SW480 (cell line): Measurements from ENCODE around the gene HS3ST3B1.

ENCODE experiments used
- DNase-seq: peaks from one replicate; pipeline ENCODE4 v3.0.0-alpha.2; 2016; ENCODE audit warnings: low spot score

The HS3ST3B1 gene

GRCh38 chr17:14303343-14304221 lies 2.7 kb downstream of the HS3ST3B1 start:
- DNase-seq: no peak

GRCh38 chr17:14304222-14304772 lies 3.4 kb downstream of the HS3ST3B1 start:
- DNase-seq: no peak

- DNase-seq: no peak
These were observed 4.1 kb downstream of the HS3ST3B1 start for GRCh38 chr17:14304773-14305517.

GRCh38 chr17:14305785-14306496 lies 5.1 kb downstream of the HS3ST3B1 start:
- DNase-seq: no peak

GRCh38 chr17:14306596-14306995 lies 5.7 kb downstream of the HS3ST3B1 start:
- no peak for DNase-seq

GRCh38 chr17:14307560-14308024 lies 6.7 kb downstream of the HS3ST3B1 start:
- DNase-seq: no peak

- DNase-seq: no peak
These were observed 7.7 kb downstream of the HS3ST3B1 start for GRCh38 chr17:14308636-14308964.

GRCh38 chr17:14308965-14309879 lies 8.3 kb downstream of the HS3ST3B1 start:
- peak; percentile 95 for DNase-seq

GRCh38 chr17:14310101-14310500 lies 9.2 kb downstream of the HS3ST3B1 start:
- DNase-seq: no peak

- no peak for DNase-seq
These were observed 9.7 kb downstream of the HS3ST3B1 start for GRCh38 chr17:14310605-14311004.

GRCh38 chr17:14311186-14311705 lies 10.4 kb downstream of the HS3ST3B1 start:
- no peak for DNase-seq

GRCh38 chr17:14311981-14312380 lies 11.1 kb downstream of the HS3ST3B1 start:
- DNase-seq: no peak

GRCh38 chr17:14312522-14312921 lies 11.6 kb downstream of the HS3ST3B1 start:
- no peak for DNase-seq

- no peak for DNase-seq
These were observed 15.4 kb downstream of the HS3ST3B1 start for GRCh38 chr17:14316126-14316832.

GRCh38 chr17:14317383-14317782 lies 16.5 kb downstream of the HS3ST3B1 start:
- DNase-seq: no peak

- no peak for DNase-seq
These were observed 17.4 kb downstream of the HS3ST3B1 start for GRCh38 chr17:14318109-14318917.

- no peak for DNase-seq
These were observed 18.0 kb downstream of the HS3ST3B1 start for GRCh38 chr17:14318918-14319205.

GRCh38 chr17:14320098-14320497 lies 19.2 kb downstream of the HS3ST3B1 start:
- DNase-seq: no peak

- no peak for DNase-seq
These were observed 20.0 kb downstream of the HS3ST3B1 start for GRCh38 chr17:14320734-14321475.
